GM21423 (cell line): ENCODE results near the gene PNMA6F.
"Not testable (repeated sequence)": the region's sequence is repeated elsewhere in the genome, so short reads cannot be mapped to it uniquely, and the experiment has no call there.

Source experiments
- ATAC-seq: cut with Tn5 transposase; IDR thresholded peaks from one replicate; pipeline ENCODE4 v1.9.1; 2021; ENCODE audit warnings: mild to moderate bottlenecking, moderate library complexity; ENCODE audit not compliant: unreplicated experiment

PNMA6F gene

GRCh38 chrX:153304988-153305736, 16.4 kb downstream of the PNMA6F start:
- no peak for ATAC-seq

GRCh38 chrX:153303276-153304262, 18.0 kb downstream of the PNMA6F start:
- no peak for ATAC-seq

GRCh38 chrX:153302796-153303195, 18.8 kb downstream of the PNMA6F start:
- ATAC-seq = no peak

- ATAC-seq = no peak
Measured at GRCh38 chrX:153301746-153302145, 19.8 kb downstream of the PNMA6F start.

GRCh38 chrX:153299855-153300254, 21.7 kb downstream of the PNMA6F start:
- no peak for ATAC-seq

GRCh38 chrX:153297376-153297775, 24.2 kb downstream of the PNMA6F start:
- ATAC-seq = no peak

- not testable (repeated sequence) for ATAC-seq
Measured at GRCh38 chrX:153293485-153294071, 28.0 kb downstream of the PNMA6F start.

GRCh38 chrX:153288807-153289206, 32.8 kb downstream of the PNMA6F start:
- not testable (repeated sequence) for ATAC-seq

GRCh38 chrX:153285678-153286077, 35.9 kb downstream of the PNMA6F start:
- not testable (repeated sequence) for ATAC-seq

- not testable (repeated sequence) for ATAC-seq
Measured at GRCh38 chrX:153283982-153284381, 37.6 kb downstream of the PNMA6F start.

GRCh38 chrX:153281784-153282183, 39.8 kb downstream of the PNMA6F start:
- not testable (repeated sequence) for ATAC-seq

- not testable (repeated sequence) for ATAC-seq
Measured at GRCh38 chrX:153279304-153279703, 42.3 kb downstream of the PNMA6F start.

- not testable (repeated sequence) for ATAC-seq
Measured at GRCh38 chrX:153276049-153276448, 45.5 kb downstream of the PNMA6F start.

- ATAC-seq = not testable (repeated sequence)
Measured at GRCh38 chrX:153275418-153275817, 46.1 kb downstream of the PNMA6F start.

- ATAC-seq = not testable (repeated sequence)
Measured at GRCh38 chrX:153272584-153272983, 49.0 kb downstream of the PNMA6F start.

- ATAC-seq = not testable (repeated sequence)
Measured at GRCh38 chrX:153272070-153272469, 49.5 kb downstream of the PNMA6F start.
